Purkinje cell (primary cell): ENCODE data around the gene KDM5B. TPM values are rescaled to one million over a fixed set of nuclear protein-coding genes. Genes with fewer than 3 reads are reported as not detected.

ENCODE experiments used
- polyA plus RNA-seq: library from polyadenylated mRNA; unstranded; fragments of >200 nt; fragmentation: Nextera tagmentation; gene quantifications from 2 replicates; pipeline ENCODE4 v1.2.1, GENCODE V29; 2014

The KDM5B gene
- polyA plus RNA-seq, result 13.8 and 17.8 TPM in 2 replicates

GRCh38 chr1:202807926-202808757, at the start of gene KDM5B:
TSS of gene KDM5B (minus strand) at chr1:202808421. CDS start at chr1:202808305, 116 bp downstream.

GRCh38 chr1:202810615-202811295, 2.5 kb upstream of the KDM5B start, which contains the start of gene PCAT6:
TSS of gene PCAT6 (plus strand) at chr1:202810954.

DNA sequence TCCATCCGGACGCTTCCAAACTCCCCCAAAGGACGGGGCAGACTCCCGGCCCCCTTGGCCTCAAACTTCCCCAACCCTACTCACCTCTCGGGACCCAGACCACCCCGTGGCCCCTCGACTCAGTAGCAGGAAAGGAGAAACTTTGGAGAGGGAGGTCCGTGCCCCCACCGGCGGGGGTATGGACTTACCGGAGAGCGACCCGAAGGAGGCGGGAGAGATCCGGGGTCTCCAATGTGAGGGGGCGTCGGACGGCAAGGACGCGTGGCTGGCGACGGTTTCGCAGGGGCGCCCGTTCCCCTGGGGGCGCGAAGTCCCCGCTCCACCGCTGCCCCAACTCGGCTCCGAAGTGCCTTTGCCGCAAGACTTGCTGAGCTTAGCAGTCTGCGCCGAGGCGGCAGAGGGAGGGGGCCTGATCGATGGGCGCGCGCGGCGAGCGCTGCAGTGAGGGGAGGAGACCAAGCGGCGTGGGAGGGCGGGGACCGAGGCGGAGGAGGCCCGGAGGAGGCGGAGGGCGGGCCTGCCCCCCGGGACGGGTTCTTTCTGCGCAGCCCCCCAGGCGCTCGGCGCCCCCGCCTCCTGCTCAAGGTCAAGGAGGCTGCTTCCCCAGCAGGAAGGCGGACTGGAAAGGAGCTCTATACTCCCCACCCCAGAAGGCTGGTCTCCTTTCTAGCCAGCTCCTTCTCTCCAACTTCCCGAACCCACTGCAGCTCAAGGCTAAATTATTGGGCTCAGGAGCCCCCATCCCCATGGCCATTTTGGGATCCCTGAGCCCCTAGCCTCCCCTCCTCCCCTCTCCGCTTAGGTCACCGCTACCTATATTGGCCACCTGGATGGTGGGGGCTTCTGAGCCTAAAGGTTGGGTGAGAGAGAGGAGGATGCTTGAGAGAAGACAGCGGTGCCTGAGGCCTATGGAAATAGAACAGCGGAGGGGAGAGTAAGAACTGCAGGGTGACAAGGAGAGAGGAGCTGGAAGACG, 97.9 kb downstream of the KDM5B start, which contains the start of gene SYT2:
TSS of gene SYT2 (minus strand) at position 385 of the 976 bp plus-strand sequence. CDS start 104,682 bp downstream, outside the sequence.

Other genes with a start within 250 kb of the KDM5B start
- 21.8 and 30.2 TPM in 2 replicates for gene SYT2, start 98.0 kb downstream of the KDM5B start, polyA plus RNA-seq
- gene PCAT6, start 2.5 kb upstream of the KDM5B start, polyA plus RNA-seq, result 0.69 TPM in 1 of 2 replicates, not detected in the other
- gene RABIF, start 80.7 kb upstream of the KDM5B start, polyA plus RNA-seq, result 15.4 and 16.3 TPM in 2 replicates
- 55.7 and 60.5 TPM in 2 replicates for gene KLHL12, start 118.8 kb upstream of the KDM5B start, polyA plus RNA-seq
- gene ADIPOR1, start 149.9 kb upstream of the KDM5B start, polyA plus RNA-seq, result 67.0 and 69.0 TPM in 2 replicates
- gene CYB5R1, start 158.8 kb upstream of the KDM5B start, polyA plus RNA-seq, result 80.6 and 117 TPM in 2 replicates
- 12.0 and 13.0 TPM in 2 replicates for gene TMEM183A, start 199.0 kb upstream of the KDM5B start, polyA plus RNA-seq
- 0.23 and 0.97 TPM in 2 replicates for gene PPFIA4, start 218.1 kb upstream of the KDM5B start, polyA plus RNA-seq